ENCODE measurements around the gene AMER2.

GRCh38 chr13:25177012-25177411 lies 4.9 kb upstream of the AMER2 start:
- TF ChIP-seq, protein P1, sequence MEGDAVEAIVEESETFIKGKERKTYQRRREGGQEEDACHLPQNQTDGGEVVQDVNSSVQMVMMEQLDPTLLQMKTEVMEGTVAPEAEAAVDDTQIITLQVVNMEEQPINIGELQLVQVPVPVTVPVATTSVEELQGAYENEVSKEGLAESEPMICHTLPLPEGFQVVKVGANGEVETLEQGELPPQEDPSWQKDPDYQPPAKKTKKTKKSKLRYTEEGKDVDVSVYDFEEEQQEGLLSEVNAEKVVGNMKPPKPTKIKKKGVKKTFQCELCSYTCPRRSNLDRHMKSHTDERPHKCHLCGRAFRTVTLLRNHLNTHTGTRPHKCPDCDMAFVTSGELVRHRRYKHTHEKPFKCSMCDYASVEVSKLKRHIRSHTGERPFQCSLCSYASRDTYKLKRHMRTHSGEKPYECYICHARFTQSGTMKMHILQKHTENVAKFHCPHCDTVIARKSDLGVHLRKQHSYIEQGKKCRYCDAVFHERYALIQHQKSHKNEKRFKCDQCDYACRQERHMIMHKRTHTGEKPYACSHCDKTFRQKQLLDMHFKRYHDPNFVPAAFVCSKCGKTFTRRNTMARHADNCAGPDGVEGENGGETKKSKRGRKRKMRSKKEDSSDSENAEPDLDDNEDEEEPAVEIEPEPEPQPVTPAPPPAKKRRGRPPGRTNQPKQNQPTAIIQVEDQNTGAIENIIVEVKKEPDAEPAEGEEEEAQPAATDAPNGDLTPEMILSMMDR (IDR thresholded peaks at IDR 0.05): no peak
- no peak for TF ChIP-seq EP300 (IDR thresholded peaks at IDR 0.05)
- TF ChIP-seq POLR2A (IDR thresholded peaks at IDR 0.05): no peak
- TF ChIP-seq POLR2AphosphoS5 (IDR thresholded peaks at IDR 0.05): no peak

Data from stomach (tissue), 4 donors.